GM23338 (cell line): ENCODE results near the gene TMEM170B. TPM values are rescaled to one million over a fixed set of nuclear protein-coding genes. Genes with fewer than 3 reads are reported as not detected.

Experiments
- ATAC-seq: fragments of 200-7000 bp; cut with Tn5 transposase; 3 replicates; pipeline ENCODE4 v1.9.1; 2020
- DNase-seq: peaks from one replicate; pipeline ENCODE4 v3.0.0-alpha.2; 2015; ENCODE audit warnings: low spot score
- H2AFZ ChIP-seq: fragments of 200-600 bp; sonication (generic); 2 replicates; pipeline ENCODE4 v1.8.0; 2016; ENCODE audit warnings: antibody characterized with exemption, mild to moderate bottlenecking, moderate library complexity
- H3F3A ChIP-seq: fragments of 200-600 bp; sonication (generic); replicated peaks from 2 replicates; pipeline ENCODE4 v1.8.0; 2017; ENCODE audit warnings: antibody characterized with exemption, mixed run types, low read depth
- H3K27ac ChIP-seq: fragments of 200-600 bp; sonication (generic); 2 replicates; pipeline ENCODE4 v1.6.1; 2016; ENCODE audit warnings: low read depth
- H3K27me3 ChIP-seq: fragments of 200-600 bp; sonication (generic); 2 replicates; pipeline ENCODE4 v1.8.0; 2016; ENCODE audit warnings: mild to moderate bottlenecking, mixed run types, moderate library complexity; ENCODE audit not compliant: insufficient read depth
- H3K36me3 ChIP-seq: fragments of 200-600 bp; sonication (generic); 2 replicates; pipeline ENCODE4 v1.8.0; 2016; ENCODE audit warnings: mild to moderate bottlenecking; ENCODE audit not compliant: insufficient read depth
- H3K4me1 ChIP-seq: fragments of 200-600 bp; sonication (generic); 2 replicates; pipeline ENCODE4 v1.8.0; 2016; ENCODE audit warnings: mild to moderate bottlenecking, moderate library complexity; ENCODE audit not compliant: insufficient read depth
- H3K4me2 ChIP-seq: fragments of 200-600 bp; sonication (generic); 2 replicates; pipeline ENCODE4 v1.7.1; 2017; ENCODE audit warnings: mixed run types
- H3K4me3 ChIP-seq: fragments of 200-600 bp; sonication (generic); 2 replicates; pipeline ENCODE4 v1.6.1; 2016; ENCODE audit warnings: mixed run types
- H3K79me2 ChIP-seq: fragments of 200-600 bp; sonication (generic); replicated peaks from 2 replicates; pipeline ENCODE4 v1.8.0; 2017; ENCODE audit warnings: mild to moderate bottlenecking; ENCODE audit not compliant: insufficient read depth
- H3K9me2 ChIP-seq: fragments of 200-600 bp; sonication (generic); 2 replicates; pipeline ENCODE4 v1.8.0; 2017; ENCODE audit not compliant: insufficient read depth
- H4K20me1 ChIP-seq: fragments of 200-600 bp; sonication (generic); replicated peaks from 2 replicates; pipeline ENCODE4 v1.8.0; 2017; ENCODE audit warnings: mild to moderate bottlenecking; ENCODE audit not compliant: insufficient read depth
- H3K27ac Mint-ChIP-seq: 2 replicates; pipeline ENCODE4 v1.8.0; 2020; ENCODE audit warnings: inconsistent platforms, mild to moderate bottlenecking, moderate library complexity, mixed read lengths
- H3K27me3 Mint-ChIP-seq: 3 replicates; pipeline ENCODE4 v1.8.0; 2022; ENCODE audit warnings: low read depth, mild to moderate bottlenecking, moderate library complexity, mixed read lengths, inconsistent platforms; ENCODE audit not compliant: insufficient read depth, poor library complexity
- H3K36me3 Mint-ChIP-seq: 3 replicates; pipeline ENCODE4 v1.8.0; 2021; ENCODE audit warnings: low read depth, mild to moderate bottlenecking, inconsistent platforms, moderate library complexity, mixed read lengths
- H3K4me1 Mint-ChIP-seq: 3 replicates; pipeline ENCODE4 v1.8.0; 2020; ENCODE audit warnings: mild to moderate bottlenecking, inconsistent platforms, mixed read lengths
- H3K4me3 Mint-ChIP-seq: 3 replicates; pipeline ENCODE4 v1.8.0; 2021; ENCODE audit warnings: moderate library complexity, mild to moderate bottlenecking, inconsistent platforms, mixed read lengths
- H3K9me3 Mint-ChIP-seq: 3 replicates; pipeline ENCODE4 v1.8.0; 2020; ENCODE audit warnings: moderate library complexity, mild to moderate bottlenecking, inconsistent platforms, mixed read lengths
- CREB1 ChIP-seq: fragments of 250-450 bp; sonication (Bioruptor Pico); IDR thresholded peaks from 2 replicates; pipeline ENCODE4 v1.5.0; 2020; ENCODE audit warnings: low read depth, mild to moderate bottlenecking, moderate library complexity
- CTCF ChIP-seq, 2 experiments: fragments of 200-600 bp in 1 of 2; sonication (generic) in 1 of 2; conservative IDR thresholded peaks; 2 replicates each; pipeline versions ENCODE4 v1.5.1 to v1.6.1; 2016 to 2017; ENCODE audit warnings: antibody characterized with exemption in 2 of 2, low read depth in 2 of 2, mild to moderate bottlenecking in 2 of 2, moderate library complexity in 1 of 2
- ETS1 ChIP-seq: IDR thresholded peaks from 2 replicates; pipeline ENCODE4 v1.6.1; 2016; ENCODE audit warnings: antibody characterized with exemption
- EZH2 ChIP-seq: fragments of 200-600 bp; sonication (generic); IDR thresholded peaks from one replicate; pipeline ENCODE4 v1.8.0; 2017; ENCODE audit warnings: antibody characterized with exemption, mild to moderate bottlenecking, low read depth; ENCODE audit not compliant: unreplicated experiment
- EZH2phosphoT487 ChIP-seq: fragments of 200-600 bp; sonication (generic); IDR thresholded peaks from one replicate; pipeline ENCODE4 v1.8.1; 2018; ENCODE audit warnings: antibody characterized with exemption; ENCODE audit not compliant: unreplicated experiment
- JUNB ChIP-seq: IDR thresholded peaks from one replicate; pipeline ENCODE4 v1.6.1; 2016; ENCODE audit warnings: antibody characterized with exemption; ENCODE audit not compliant: unreplicated experiment
- NANOG ChIP-seq: IDR thresholded peaks from 2 replicates; pipeline ENCODE4 v1.6.1; 2016; ENCODE audit warnings: antibody characterized with exemption, borderline replicate concordance
- POLR2AphosphoS5 ChIP-seq: IDR thresholded peaks from 2 replicates; pipeline ENCODE4 v1.6.1; 2016; ENCODE audit warnings: antibody characterized with exemption, low read depth
- REST ChIP-seq: IDR thresholded peaks from one replicate; pipeline ENCODE4 v1.6.1; 2018; ENCODE audit warnings: antibody characterized with exemption; ENCODE audit not compliant: unreplicated experiment
- STAT1 ChIP-seq: IDR thresholded peaks from one replicate; pipeline ENCODE4 v1.6.1; 2016; ENCODE audit warnings: antibody characterized with exemption; ENCODE audit not compliant: unreplicated experiment
- ZNF114 ChIP-seq: fragments of 250-450 bp; sonication (Bioruptor Pico); IDR thresholded peaks from 2 replicates; pipeline ENCODE4 v1.5.0; 2020; ENCODE audit warnings: mild to moderate bottlenecking, moderate library complexity
- ZNF331 ChIP-seq: fragments of 250-450 bp; sonication (Bioruptor Pico); IDR thresholded peaks from 2 replicates; pipeline ENCODE4 v1.5.0; 2020; ENCODE audit warnings: low read depth, mild to moderate bottlenecking, moderate library complexity
- ZNF462 ChIP-seq: fragments of 250-450 bp; sonication (Bioruptor Pico); IDR thresholded peaks from 2 replicates; pipeline ENCODE4 v1.5.0; 2020; ENCODE audit warnings: mild to moderate bottlenecking, moderate library complexity
- polyA plus RNA-seq: library from polyadenylated mRNA; unstranded; fragments of >200 nt; fragmentation: Nextera tagmentation; extraction: Ambion mirVana; gene quantifications from 2 replicates; pipeline ENCODE4 v1.2.1, GENCODE V29; 2016
- total RNA-seq: library from RNA; depleted of rRNA; stranded (reverse); fragments of >200 nt; shearing (Covaris generic); gene quantifications from 2 replicates; pipeline ENCODE4 v1.2.3, GENCODE V29; 2014

Gene TMEM170B
- total and polyA plus RNA-seq, 2 experiments from 2014 or later, result 2.0 to 6.9 TPM

- Histone ChIP-seq H4K20me1 (no peaks in the 10 kb centered on the region), H3K27ac (no peak overlapping the region), H3K36me3 (no peaks in the 10 kb centered on the region), H3K9me2 (0 out of 2 replicates have a peak, but pooled peaks cover 6% of the 10 kb centered on the region), H3K4me2 (no peak overlapping the region), H3F3A (no peaks in the 10 kb centered on the region), H3K79me2 (no peaks in the 10 kb centered on the region), H3K4me1 (no peaks in the 10 kb centered on the region), H2AFZ (no peak overlapping the region), H3K4me3 (no peak overlapping the region), H3K27me3 (no peaks in the 10 kb centered on the region)
- ATAC-seq (no peak), DNase-seq (no peak)
- Mint-ChIP-seq H3K36me3 (no peaks in the 10 kb centered on the region), H3K4me3 (no peak overlapping the region), H3K27ac (no peak overlapping the region), H3K27me3 (no peaks in the 10 kb centered on the region), H3K9me3 (no peaks in the 10 kb centered on the region), H3K4me1 (peaks cover 10% of the 10 kb centered on the region)
- TF ChIP-seq REST (no peak), JUNB (no peak), POLR2AphosphoS5 (no peak), NANOG (no peak), CREB1 (CRISPR knock-in tag) (no peak), ZNF114 (CRISPR knock-in tag) (no peak), ZNF331 (CRISPR knock-in tag) (no peak), EZH2 (no peak), ETS1 (no peak), CTCF (conservative IDR thresholded peaks at IDR 0.05; ENCODE audit: low read depth in 2 of 2) (no peak), ZNF462 (CRISPR knock-in tag) (no peak), STAT1 (no peak), EZH2phosphoT487 (no peak)
These were observed 75.8 kb downstream of the TMEM170B start for GRCh38 chr6:11613336-11613735.
